Measurements from ENCODE around the gene HUS1. TPM values are rescaled to one million over a fixed set of nuclear protein-coding genes. Genes with fewer than 3 reads are reported as not detected.
"Not testable (repeated sequence)": the region's sequence is repeated elsewhere in the genome, so short reads cannot be mapped to it uniquely, and the experiment has no call there.

The HUS1 gene
- total RNA-seq, 4 donors from 2014 or later: 37.2 to 74.8 (median 52.3) TPM

DNA sequence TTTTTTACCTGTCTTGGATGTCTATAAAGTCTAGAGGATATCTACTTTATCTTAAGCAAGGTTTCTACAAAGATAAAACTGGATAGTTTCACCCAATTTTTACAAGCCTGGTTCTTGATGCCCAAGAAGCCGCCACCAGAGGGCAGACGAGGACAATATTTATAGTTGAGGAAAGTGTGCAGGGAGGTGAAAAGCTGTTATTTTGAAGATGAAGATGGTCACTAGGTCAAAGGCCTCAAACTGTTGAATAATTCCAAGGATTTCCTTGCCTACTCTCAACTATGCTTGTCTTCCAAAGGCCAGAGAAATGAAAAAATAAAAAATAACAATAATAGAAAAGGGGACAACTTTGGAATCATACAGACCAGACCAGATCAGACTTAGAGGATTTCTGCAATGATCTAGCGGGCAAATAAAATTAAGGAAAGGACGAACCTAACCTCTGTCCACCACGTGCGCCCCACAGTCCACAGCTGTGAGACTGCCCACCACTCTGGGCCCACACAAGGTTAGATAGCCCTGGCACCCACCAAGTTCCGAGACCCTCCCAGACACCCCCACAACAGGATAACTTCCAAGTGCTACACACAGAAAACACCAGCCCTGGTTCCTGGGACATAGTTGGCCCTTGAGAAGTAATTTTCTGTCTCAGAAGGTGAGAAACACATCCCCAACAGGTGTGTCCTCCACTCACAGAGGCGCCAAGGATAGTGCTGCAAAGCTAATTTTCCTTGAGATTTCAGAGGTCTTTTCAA, 34.0 kb downstream of the HUS1 start:
- H3K4me3 ChIP-seq: no peak overlapping the region
- no peaks in the 10 kb centered on the region for H3K27me3 ChIP-seq
- no peaks in the 10 kb centered on the region for H3K9me3 ChIP-seq
- H3K4me1 ChIP-seq: peaks cover 0 to 27% (median 14%) of the 10 kb centered on the region in 4 donors
- H3K27ac ChIP-seq: no peak overlapping the region
- DNase-seq: peak; percentile 86
- intact Hi-C loops (cut with DNase I; ENCODE audit: low total_unique reads): loop anchor here (2.0 kb wide), 1 partner anchor 165 kb away; no protein-coding TSS in a partner anchor
- 28 to 35% methylated on average over 7 to 8 of the region's 8 CpGs for WGBS, 2 donors (ENCODE audit: low coverage in 1 of 2)
- TF ChIP-seq, protein P1, sequence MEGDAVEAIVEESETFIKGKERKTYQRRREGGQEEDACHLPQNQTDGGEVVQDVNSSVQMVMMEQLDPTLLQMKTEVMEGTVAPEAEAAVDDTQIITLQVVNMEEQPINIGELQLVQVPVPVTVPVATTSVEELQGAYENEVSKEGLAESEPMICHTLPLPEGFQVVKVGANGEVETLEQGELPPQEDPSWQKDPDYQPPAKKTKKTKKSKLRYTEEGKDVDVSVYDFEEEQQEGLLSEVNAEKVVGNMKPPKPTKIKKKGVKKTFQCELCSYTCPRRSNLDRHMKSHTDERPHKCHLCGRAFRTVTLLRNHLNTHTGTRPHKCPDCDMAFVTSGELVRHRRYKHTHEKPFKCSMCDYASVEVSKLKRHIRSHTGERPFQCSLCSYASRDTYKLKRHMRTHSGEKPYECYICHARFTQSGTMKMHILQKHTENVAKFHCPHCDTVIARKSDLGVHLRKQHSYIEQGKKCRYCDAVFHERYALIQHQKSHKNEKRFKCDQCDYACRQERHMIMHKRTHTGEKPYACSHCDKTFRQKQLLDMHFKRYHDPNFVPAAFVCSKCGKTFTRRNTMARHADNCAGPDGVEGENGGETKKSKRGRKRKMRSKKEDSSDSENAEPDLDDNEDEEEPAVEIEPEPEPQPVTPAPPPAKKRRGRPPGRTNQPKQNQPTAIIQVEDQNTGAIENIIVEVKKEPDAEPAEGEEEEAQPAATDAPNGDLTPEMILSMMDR (IDR thresholded peaks at IDR 0.05): peak; percentile 77 to 84 (median 81)
- TF ChIP-seq POLR2AphosphoS5 (IDR thresholded peaks at IDR 0.05): no peak
- in situ Hi-C loops (cut with MboI; ENCODE audit: low pct_ligation_motif_present in 1 of 4, low pct_unique_long_range_greater_than_20kb in 1 of 4, low sequenced_read_pairs in 3 of 4): loop anchor here in 2 of 4 donors (10.0 kb wide), 1 partner anchor 169 kb away; no protein-coding TSS in a partner anchor
- H3K36me3 ChIP-seq: no peaks in the 10 kb centered on the region

DNA sequence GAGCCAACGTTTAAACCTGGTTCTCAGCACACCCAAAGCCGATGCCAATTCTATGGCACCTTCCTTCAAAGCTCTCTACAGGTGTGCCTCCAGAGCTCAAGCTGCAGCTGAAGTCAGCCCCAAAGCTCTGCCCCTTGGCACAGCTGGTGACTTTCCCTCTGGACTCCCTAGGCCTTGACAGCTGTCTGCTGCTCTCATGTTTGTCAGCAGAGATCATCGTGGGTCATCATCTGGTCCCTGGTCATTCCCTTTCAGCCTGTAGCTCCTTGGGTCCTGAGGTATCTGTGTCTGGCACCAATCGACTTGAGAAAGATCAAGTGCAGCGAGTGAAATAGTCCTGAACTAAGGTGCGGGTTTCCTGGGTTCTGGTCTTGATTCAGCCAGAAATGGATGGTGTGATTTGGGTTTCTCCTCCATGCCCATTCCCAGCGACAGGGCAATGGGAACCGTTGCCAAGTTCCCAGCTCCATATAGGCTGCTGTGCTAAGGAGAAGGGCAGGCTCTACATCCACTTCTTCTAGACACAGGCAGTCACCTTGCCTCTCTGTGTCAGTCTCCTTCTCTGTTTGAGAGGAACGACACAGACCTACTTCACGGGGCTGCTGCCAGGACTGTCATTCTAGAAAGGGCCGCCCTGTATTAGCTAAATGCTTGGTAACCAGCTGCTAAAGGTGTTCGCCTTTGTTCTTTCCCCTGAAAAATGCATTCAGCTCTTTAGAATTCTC, 34.7 kb downstream of the HUS1 start:
- intact Hi-C loops (cut with DNase I; ENCODE audit: low total_unique reads): loop anchor here (2.0 kb wide), 1 partner anchor 166 kb away; no protein-coding TSS in a partner anchor
- WGBS, 2 donors (ENCODE audit: low coverage in 1 of 2): 76 to 78% methylated on average over 3 to 12 of the region's 12 CpGs
- no peak overlapping the region for H3K27ac ChIP-seq
- H3K4me3 ChIP-seq: no peak overlapping the region
- no peak for DNase-seq
- no peaks in the 10 kb centered on the region for H3K9me3 ChIP-seq
- no peaks in the 10 kb centered on the region for H3K36me3 ChIP-seq
- in situ Hi-C loops (cut with MboI; ENCODE audit: low pct_ligation_motif_present in 1 of 4, low pct_unique_long_range_greater_than_20kb in 1 of 4, low sequenced_read_pairs in 3 of 4): loop anchor here in 3 of 4 donors (5.0 to 10.0 kb wide), 2 partner anchors 163 to 170 kb away; no protein-coding TSS in a partner anchor
- H3K27me3 ChIP-seq: no peaks in the 10 kb centered on the region
- H3K4me1 ChIP-seq: peaks cover 3 to 29% (median 17%) of the 10 kb centered on the region in 4 donors
- TF ChIP-seq POLR2AphosphoS5 (IDR thresholded peaks at IDR 0.05): no peak
- TF ChIP-seq POLR2A (IDR thresholded peaks at IDR 0.05): no peak
- TF ChIP-seq EP300 (IDR thresholded peaks at IDR 0.05; ENCODE audit: low read depth): no peak
- TF ChIP-seq, protein P1 (IDR thresholded peaks at IDR 0.05): no peak

DNA sequence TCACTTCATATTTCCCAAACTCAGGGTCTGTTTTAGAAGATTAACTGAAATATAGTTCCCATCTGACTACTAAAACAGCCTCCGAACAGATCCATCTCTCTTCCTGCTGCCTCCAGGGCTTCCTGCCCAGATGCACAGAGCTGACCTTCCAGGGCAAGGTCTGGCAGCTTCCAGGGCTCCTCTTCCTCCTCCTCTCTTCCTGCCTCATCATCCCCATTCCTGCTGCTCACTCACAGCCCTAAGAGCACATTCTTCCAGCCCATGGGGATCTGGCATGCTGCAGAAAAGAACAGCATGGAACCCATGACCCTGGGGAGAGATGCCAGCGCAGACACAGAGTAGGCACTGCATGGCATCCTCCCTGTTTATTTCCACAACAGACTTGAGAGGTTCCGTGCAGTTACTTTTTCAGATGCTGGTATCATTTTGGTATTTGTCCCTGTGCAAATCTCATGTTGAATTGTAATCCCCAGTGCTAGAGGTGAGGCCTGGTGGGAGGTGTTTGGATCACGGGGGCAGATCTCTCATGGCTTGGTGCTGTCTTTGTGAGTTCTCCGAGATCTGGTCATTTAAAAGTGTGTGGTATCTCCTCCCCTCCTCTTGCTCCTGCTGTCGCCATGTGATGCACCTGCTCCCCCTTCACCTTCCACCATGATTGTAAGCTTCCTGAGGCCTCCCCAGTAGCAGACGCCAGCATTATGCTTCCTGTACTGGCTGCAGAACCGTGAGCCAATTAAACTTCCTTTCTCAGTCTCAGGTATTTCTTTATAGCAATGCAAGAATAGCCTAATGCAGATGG, 35.5 kb downstream of the HUS1 start:
- Histone ChIP-seq H3K36me3 (no peaks in the 10 kb centered on the region), H3K4me3 (no peak overlapping the region), H3K9me3 (no peaks in the 10 kb centered on the region), H3K4me1 (peaks cover 6 to 38% (median 19%) of the 10 kb centered on the region in 4 donors), H3K27me3 (no peaks in the 10 kb centered on the region), H3K27ac (no peak overlapping the region)
- TF ChIP-seq POLR2A (IDR thresholded peaks at IDR 0.05): no peak
- no peak for TF ChIP-seq EP300 (IDR thresholded peaks at IDR 0.05; ENCODE audit: low read depth)
- TF ChIP-seq, protein P1 (IDR thresholded peaks at IDR 0.05): no peak
- TF ChIP-seq POLR2AphosphoS5 (IDR thresholded peaks at IDR 0.05): no peak
- WGBS, 2 donors (ENCODE audit: low coverage in 1 of 2): 87% methylated on average over 8 of the region's 8 CpGs; no CpG with 5 or more reads in 1 of the 2 donors
- in situ Hi-C loops (cut with MboI; ENCODE audit: low pct_ligation_motif_present in 1 of 4, low pct_unique_long_range_greater_than_20kb in 1 of 4, low sequenced_read_pairs in 3 of 4): loop anchor here in 3 of 4 donors (5.0 to 10.0 kb wide), 2 partner anchors 163 to 171 kb away; no protein-coding TSS in a partner anchor
- intact Hi-C loops (cut with DNase I; ENCODE audit: low total_unique reads): loop anchor here (2.0 kb wide), 1 partner anchor 167 kb away; no protein-coding TSS in a partner anchor
- DNase-seq: no peak

DNA sequence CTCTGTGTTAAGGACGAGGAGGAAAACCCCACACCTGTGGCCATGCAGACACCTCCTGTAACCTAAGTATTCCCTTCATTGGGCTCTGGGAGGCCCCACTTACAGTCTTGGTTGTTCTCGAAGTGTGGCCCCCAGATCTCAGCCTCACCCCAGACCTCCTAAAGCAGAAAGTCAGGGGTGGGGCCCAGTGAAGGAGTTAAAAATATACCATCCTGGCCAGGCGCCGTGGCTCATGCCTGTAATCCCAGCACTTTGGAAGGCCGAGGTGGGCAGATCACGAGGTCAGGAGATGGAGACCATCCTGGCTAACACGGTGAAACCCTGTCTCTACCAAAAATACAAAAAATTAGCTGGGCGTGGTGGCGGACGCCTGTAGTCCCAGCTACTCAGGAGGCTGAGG, 36.8 kb downstream of the HUS1 start:
- H3K27ac ChIP-seq; H3K9me3 ChIP-seq; H3K4me3 ChIP-seq; intact Hi-C loops (cut with DNase I; ENCODE audit: low total_unique reads); H3K27me3 ChIP-seq; H3K36me3 ChIP-seq; DNase-seq: not testable (repeated sequence)
- in situ Hi-C loops (cut with MboI; ENCODE audit: low pct_ligation_motif_present in 1 of 4, low pct_unique_long_range_greater_than_20kb in 1 of 4, low sequenced_read_pairs in 3 of 4): loop anchor here in 3 of 4 donors (5.0 to 10.0 kb wide), 2 partner anchors 165 to 172 kb away; no protein-coding TSS in a partner anchor
- peaks cover 6 to 39% (median 19%) of the 10 kb centered on the region in 4 donors for H3K4me1 ChIP-seq
- 88 to 99% methylated on average over 6 to 10 of the region's 10 CpGs for WGBS, 2 donors (ENCODE audit: low coverage in 1 of 2)

Measured in transverse colon (tissue), 4 donors.